Activated naive CD8-positive, alpha-beta T cell treated with anti-CD3 and anti-CD28 coated beads for 36 hours (primary cell): ENCODE results near the gene KRT27. TPM values are rescaled to one million over a fixed set of nuclear protein-coding genes. Genes with fewer than 3 reads are reported as not detected.
A peak's percentile ranks its signal among the peaks of the same experiment; 100 is the strongest.

Source experiments
- DNase-seq: peaks from one replicate; pipeline ENCODE4 v3.0.0; 2021
- H3K27ac Mint-ChIP-seq: one replicate; pipeline ENCODE4 v1.8.0; 2022; ENCODE audit warnings: mild to moderate bottlenecking, moderate library complexity, mixed read lengths
- H3K27me3 Mint-ChIP-seq: one replicate; pipeline ENCODE4 v1.8.0; 2022; ENCODE audit warnings: mild to moderate bottlenecking, mixed read lengths
- H3K36me3 Mint-ChIP-seq: one replicate; pipeline ENCODE4 v1.8.0; 2021; ENCODE audit warnings: mild to moderate bottlenecking, mixed read lengths
- H3K4me1 Mint-ChIP-seq: one replicate; pipeline ENCODE4 v1.8.0; 2021; ENCODE audit warnings: mixed read lengths
- H3K4me3 Mint-ChIP-seq: one replicate; pipeline ENCODE4 v1.8.0; 2022; ENCODE audit warnings: mild to moderate bottlenecking, moderate library complexity, mixed read lengths
- H3K9me3 Mint-ChIP-seq: one replicate; pipeline ENCODE4 v1.8.0; 2022; ENCODE audit warnings: mixed read lengths
- total RNA-seq, 2 experiments: library from RNA; stranded (reverse); gene quantifications; one replicate each; pipeline ENCODE4 v1.2.3, GENCODE V29; 2021

Gene KRT27
- total RNA-seq: not detected

GRCh38 chr17:40782450-40782849 is at the start of gene KRT27:
KRT27 (minus strand) TSS chr17:40782550; CDS start chr17:40782493, 57 bp downstream.
- no peak within 1 kb of the TSS for H3K27ac Mint-ChIP-seq
- DNase-seq: no peak
- peaks cover 44% of the 10 kb centered on the region for H3K27me3 Mint-ChIP-seq
- no peak within 1 kb of the TSS for H3K4me3 Mint-ChIP-seq
- no peaks in the 10 kb centered on the region for H3K36me3 Mint-ChIP-seq
- H3K9me3 Mint-ChIP-seq: no peaks in the 10 kb centered on the region
- H3K4me1 Mint-ChIP-seq: peaks cover 4% of the 10 kb centered on the region

GRCh38 chr17:40830085-40830776 is 47.9 kb upstream of the KRT27 start:
- peaks cover 18% of the 10 kb centered on the region for H3K36me3 Mint-ChIP-seq
- no peak overlapping the region for H3K4me3 Mint-ChIP-seq
- DNase-seq: no peak
- peaks cover 6% of the 10 kb centered on the region for H3K27me3 Mint-ChIP-seq
- no peaks in the 10 kb centered on the region for H3K9me3 Mint-ChIP-seq
- H3K27ac Mint-ChIP-seq: no peak overlapping the region
- H3K4me1 Mint-ChIP-seq: peaks cover 19% of the 10 kb centered on the region

- H3K27me3 Mint-ChIP-seq: peaks cover 6% of the 10 kb centered on the region
- H3K27ac Mint-ChIP-seq: no peak overlapping the region
- H3K9me3 Mint-ChIP-seq: no peaks in the 10 kb centered on the region
- no peak overlapping the region for H3K4me3 Mint-ChIP-seq
- no peak for DNase-seq
- H3K4me1 Mint-ChIP-seq: peaks cover 24% of the 10 kb centered on the region
- peaks cover 25% of the 10 kb centered on the region for H3K36me3 Mint-ChIP-seq
Observed at GRCh38 chr17:40828454-40829044, 46.2 kb upstream of the KRT27 start.

- H3K27me3 Mint-ChIP-seq: peaks cover 6% of the 10 kb centered on the region
- H3K9me3 Mint-ChIP-seq: no peaks in the 10 kb centered on the region
- H3K27ac Mint-ChIP-seq: peak overlapping the region; percentile 12
- peaks cover 22% of the 10 kb centered on the region for H3K4me1 Mint-ChIP-seq
- peaks cover 25% of the 10 kb centered on the region for H3K36me3 Mint-ChIP-seq
- H3K4me3 Mint-ChIP-seq: peak overlapping the region; percentile 23
- DNase-seq: no peak
Observed at GRCh38 chr17:40827746-40828453, 45.5 kb upstream of the KRT27 start.

GRCh38 chr17:40825599-40825998 is 43.2 kb upstream of the KRT27 start:
- Mint-ChIP-seq H3K27ac (no peak overlapping the region), H3K4me3 (no peak overlapping the region), H3K4me1 (peaks cover 21% of the 10 kb centered on the region), H3K36me3 (peaks cover 33% of the 10 kb centered on the region), H3K9me3 (no peaks in the 10 kb centered on the region), H3K27me3 (peaks cover 6% of the 10 kb centered on the region)
- DNase-seq: no peak

GRCh38 chr17:40824015-40824832 is 41.9 kb upstream of the KRT27 start:
- Mint-ChIP-seq H3K36me3 (peaks cover 31% of the 10 kb centered on the region), H3K4me1 (peaks cover 29% of the 10 kb centered on the region), H3K4me3 (no peak overlapping the region), H3K27me3 (peaks cover 6% of the 10 kb centered on the region), H3K9me3 (no peaks in the 10 kb centered on the region), H3K27ac (no peak overlapping the region)
- no peak for DNase-seq

GRCh38 chr17:40822132-40822812 is 39.9 kb upstream of the KRT27 start, which contains the start of gene KRT10:
KRT10 (minus strand) TSS chr17:40822614; CDS start chr17:40822585, 29 bp downstream.
- Mint-ChIP-seq H3K9me3 (peaks cover 2% of the 10 kb centered on the region), H3K4me1 (peaks cover 28% of the 10 kb centered on the region), H3K36me3 (peaks cover 39% of the 10 kb centered on the region), H3K27ac (no peak within 1 kb of the TSS), H3K4me3 (no peak within 1 kb of the TSS), H3K27me3 (peaks cover 6% of the 10 kb centered on the region)
- no peak for DNase-seq

- H3K27ac Mint-ChIP-seq: no peak overlapping the region
- peaks cover 2% of the 10 kb centered on the region for H3K9me3 Mint-ChIP-seq
- peaks cover 26% of the 10 kb centered on the region for H3K4me1 Mint-ChIP-seq
- H3K27me3 Mint-ChIP-seq: peaks cover 5% of the 10 kb centered on the region
- H3K4me3 Mint-ChIP-seq: no peak overlapping the region
- H3K36me3 Mint-ChIP-seq: peaks cover 46% of the 10 kb centered on the region
- no peak for DNase-seq
Observed at GRCh38 chr17:40821536-40821935, 39.2 kb upstream of the KRT27 start.

GRCh38 chr17:40820228-40820838 is 38.0 kb upstream of the KRT27 start:
- H3K36me3 Mint-ChIP-seq: peaks cover 43% of the 10 kb centered on the region
- peak overlapping the region; percentile 86 for H3K4me3 Mint-ChIP-seq
- H3K27ac Mint-ChIP-seq: no peak overlapping the region
- no peaks in the 10 kb centered on the region for H3K27me3 Mint-ChIP-seq
- H3K9me3 Mint-ChIP-seq: peaks cover 2% of the 10 kb centered on the region
- no peak for DNase-seq
- peaks cover 23% of the 10 kb centered on the region for H3K4me1 Mint-ChIP-seq

- H3K4me3 Mint-ChIP-seq: peak overlapping the region; percentile 86
- H3K9me3 Mint-ChIP-seq: peaks cover 2% of the 10 kb centered on the region
- no peak for DNase-seq
- H3K27ac Mint-ChIP-seq: peak overlapping the region; percentile 78
- peaks cover 20% of the 10 kb centered on the region for H3K4me1 Mint-ChIP-seq
- H3K27me3 Mint-ChIP-seq: peaks cover 2% of the 10 kb centered on the region
- peaks cover 40% of the 10 kb centered on the region for H3K36me3 Mint-ChIP-seq
Observed at GRCh38 chr17:40819528-40820125, 37.3 kb upstream of the KRT27 start.

GRCh38 chr17:40818733-40819527 is 36.6 kb upstream of the KRT27 start:
- H3K27me3 Mint-ChIP-seq: peaks cover 9% of the 10 kb centered on the region
- peak overlapping the region; percentile 97 for H3K4me3 Mint-ChIP-seq
- peak; percentile 85 for DNase-seq
- peak overlapping the region; percentile 94 for H3K27ac Mint-ChIP-seq
- H3K36me3 Mint-ChIP-seq: peaks cover 35% of the 10 kb centered on the region
- H3K4me1 Mint-ChIP-seq: peaks cover 17% of the 10 kb centered on the region
- H3K9me3 Mint-ChIP-seq: peaks cover 2% of the 10 kb centered on the region

GRCh38 chr17:40818343-40818732 is 36.0 kb upstream of the KRT27 start:
- Mint-ChIP-seq H3K9me3 (peaks cover 2% of the 10 kb centered on the region), H3K4me1 (peaks cover 17% of the 10 kb centered on the region), H3K4me3 (peak overlapping the region; percentile 97), H3K36me3 (peaks cover 32% of the 10 kb centered on the region), H3K27ac (peak overlapping the region; percentile 94), H3K27me3 (peaks cover 12% of the 10 kb centered on the region)
- no peak for DNase-seq

- no peak for DNase-seq
- Mint-ChIP-seq H3K4me3 (peak overlapping the region; percentile 68), H3K27ac (no peak overlapping the region)
Observed at GRCh38 chr17:40817103-40817682, 34.8 kb upstream of the KRT27 start.

More at GRCh38 chr17:40817103-40817682, 34.8 kb upstream of the KRT27 start:
- peaks cover 28% of the 10 kb centered on the region for H3K36me3 Mint-ChIP-seq
- peaks cover 20% of the 10 kb centered on the region for H3K27me3 Mint-ChIP-seq
- H3K4me1 Mint-ChIP-seq: peaks cover 17% of the 10 kb centered on the region
- H3K9me3 Mint-ChIP-seq: peaks cover 2% of the 10 kb centered on the region
